H4 (cell line): ENCODE measurements around the gene OR10H3. TPM values are rescaled to one million over a fixed set of nuclear protein-coding genes. Genes with fewer than 3 reads are reported as not detected.
A peak's percentile ranks its signal among the peaks of the same experiment; 100 is the strongest.
"Not testable (repeated sequence)": the region's sequence is repeated elsewhere in the genome, so short reads cannot be mapped to it uniquely, and the experiment has no call there.

Experiments
- DNase-seq: peaks from one replicate; pipeline ENCODE4 v3.0.0-alpha.2; 2015; ENCODE audit warnings: low spot score
- total RNA-seq: library from RNA; depleted of rRNA; stranded (reverse); fragments of >200 nt; shearing (Covaris generic); gene quantifications from 2 replicates; pipeline ENCODE4 v1.2.3, GENCODE V29; 2014; rRNA removed

The OR10H3 gene
- total RNA-seq, 1 experiment from 2014 or later, result not detected

DNA sequence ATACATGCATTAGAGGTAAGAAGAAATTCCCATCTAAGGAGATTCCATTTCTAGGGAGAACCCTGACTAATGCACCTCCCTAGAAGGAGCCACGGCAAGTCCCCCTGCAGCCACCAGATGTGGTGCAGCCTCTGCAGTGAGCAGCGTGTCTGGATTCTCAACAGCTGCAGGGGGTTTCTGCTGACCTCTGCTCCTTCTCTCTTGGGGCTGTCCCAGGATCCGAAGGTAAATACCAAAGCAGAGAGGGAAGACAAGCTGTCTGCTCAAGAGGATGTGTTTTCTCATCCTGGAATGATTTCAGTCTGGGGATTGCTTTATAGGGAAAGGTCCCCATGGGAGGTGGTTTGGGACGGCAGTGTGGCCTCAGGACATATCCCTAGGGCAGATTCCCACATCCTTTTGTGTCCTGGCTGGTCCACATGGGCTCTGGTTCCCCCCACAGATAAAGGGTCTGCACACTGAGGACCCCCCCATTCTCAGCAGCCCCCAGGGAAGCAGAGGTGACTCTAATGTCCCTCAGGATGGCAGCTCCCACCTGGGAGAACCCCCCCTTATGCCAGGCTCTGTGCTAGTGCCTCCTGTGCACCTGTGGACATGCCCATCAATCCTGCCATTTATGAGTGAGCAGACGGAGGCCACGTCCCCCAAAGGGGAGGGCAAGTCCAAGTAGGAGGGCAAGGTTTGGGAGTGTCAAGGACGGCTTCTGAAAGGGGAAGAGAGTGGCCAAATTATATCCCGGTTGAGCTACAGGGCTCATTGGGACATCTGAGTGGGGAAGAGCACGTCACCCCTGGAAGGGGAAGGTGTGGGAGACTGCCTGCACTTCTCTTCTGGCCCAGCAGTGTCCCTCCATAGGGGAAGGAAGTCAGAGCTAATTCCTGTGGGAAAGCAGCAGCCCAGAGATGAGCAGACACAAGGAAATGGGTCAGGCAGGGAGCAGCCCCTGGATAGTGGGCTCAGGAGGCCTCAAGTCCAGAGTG lies 39.5 kb downstream of the OR10H3 start:
- no peak for DNase-seq

DNA sequence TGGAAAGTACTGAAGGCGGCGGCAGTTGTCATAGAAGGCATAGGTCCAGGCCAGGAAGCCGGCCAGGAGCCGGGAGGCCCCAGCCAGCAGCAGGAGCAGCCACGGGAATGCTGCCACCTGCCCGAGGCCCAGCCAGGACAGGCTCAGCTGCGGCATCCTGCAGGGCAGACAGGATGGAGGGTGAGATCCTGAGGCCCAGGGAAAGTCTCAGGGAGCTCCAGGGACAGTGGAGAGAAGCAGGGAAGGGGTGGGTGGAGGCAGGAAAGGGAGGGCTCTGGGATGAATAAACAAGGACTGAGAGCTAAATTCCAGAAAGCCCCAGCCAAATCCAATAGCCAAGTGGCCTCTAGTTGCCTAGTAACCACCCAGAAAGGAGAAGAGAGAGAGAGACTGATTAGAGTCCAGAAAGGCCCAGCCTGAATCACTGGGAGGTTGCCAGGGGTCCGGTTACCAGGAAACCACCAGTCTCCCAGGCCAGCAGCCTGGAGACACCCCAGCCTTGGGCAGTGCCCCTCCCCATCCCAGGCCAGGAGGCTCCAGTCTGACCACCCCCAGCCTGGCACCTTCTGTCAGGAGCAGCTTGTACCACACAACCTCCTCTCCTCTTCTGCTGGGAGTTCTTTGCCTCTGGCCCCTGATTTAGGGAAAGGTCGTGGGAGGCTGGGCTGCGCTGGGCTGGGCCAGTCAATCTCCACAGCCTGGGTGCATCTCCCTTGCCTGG lies 42.1 kb downstream of the OR10H3 start:
- DNase-seq, result peak; percentile 85

DNA sequence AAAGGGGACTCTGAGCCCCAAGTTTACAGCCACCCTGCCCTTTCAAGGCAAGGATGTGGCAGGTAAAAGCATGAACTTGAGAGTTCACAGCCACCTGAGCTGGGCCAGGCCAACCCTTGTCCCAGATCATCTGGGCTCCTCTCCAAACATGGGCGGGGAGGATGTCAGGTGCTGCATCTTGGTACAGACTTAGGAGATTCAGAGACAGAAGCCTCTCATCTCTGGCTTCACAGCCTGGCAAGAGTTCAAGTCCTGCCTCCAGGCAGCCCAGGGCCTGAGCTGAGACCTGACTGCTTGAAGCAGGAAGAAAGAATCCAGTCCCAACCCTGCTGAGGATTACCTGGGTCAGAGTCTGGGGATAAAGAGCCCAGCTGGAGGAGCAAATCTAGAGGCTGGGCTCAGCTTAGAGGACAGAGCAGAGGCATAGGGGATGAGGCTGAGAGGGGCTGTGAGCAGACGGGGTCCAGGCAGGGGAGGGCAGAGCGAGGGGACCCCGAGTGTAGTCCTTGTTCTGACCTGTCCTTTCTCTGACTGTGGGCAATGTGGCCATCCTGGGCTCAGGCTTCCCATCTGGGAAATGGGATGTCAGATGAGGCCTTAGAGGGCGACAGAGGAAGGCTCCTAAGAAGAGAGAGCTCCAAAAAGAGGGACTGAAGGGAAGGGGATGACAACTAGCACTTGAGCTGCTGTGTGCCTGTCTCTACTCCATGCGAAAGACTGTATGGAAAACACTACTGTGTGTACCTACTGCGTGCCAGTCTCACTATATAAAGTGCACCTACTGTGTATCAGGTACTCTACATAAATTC lies 43.0 kb downstream of the OR10H3 start:
- no peak for DNase-seq

DNA sequence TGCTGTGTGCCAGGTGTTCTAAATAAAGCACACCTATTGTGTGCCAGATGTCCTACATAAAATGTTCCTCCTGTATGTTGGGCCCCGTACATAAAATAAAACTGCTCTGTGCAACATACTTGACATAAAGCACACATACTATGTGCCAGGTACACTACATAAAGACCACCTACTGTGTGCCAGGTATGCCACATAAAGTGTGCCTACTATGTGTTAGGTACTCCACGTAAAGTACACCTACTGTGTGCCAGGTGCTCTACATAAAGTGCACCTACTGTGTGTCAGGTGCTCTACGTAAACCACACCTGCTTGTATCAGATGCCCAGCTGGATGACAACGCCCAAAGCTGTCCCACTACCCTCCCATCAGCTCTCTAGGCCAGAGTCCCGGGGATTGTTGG lies 43.9 kb downstream of the OR10H3 start:
- no peak for DNase-seq

DNA sequence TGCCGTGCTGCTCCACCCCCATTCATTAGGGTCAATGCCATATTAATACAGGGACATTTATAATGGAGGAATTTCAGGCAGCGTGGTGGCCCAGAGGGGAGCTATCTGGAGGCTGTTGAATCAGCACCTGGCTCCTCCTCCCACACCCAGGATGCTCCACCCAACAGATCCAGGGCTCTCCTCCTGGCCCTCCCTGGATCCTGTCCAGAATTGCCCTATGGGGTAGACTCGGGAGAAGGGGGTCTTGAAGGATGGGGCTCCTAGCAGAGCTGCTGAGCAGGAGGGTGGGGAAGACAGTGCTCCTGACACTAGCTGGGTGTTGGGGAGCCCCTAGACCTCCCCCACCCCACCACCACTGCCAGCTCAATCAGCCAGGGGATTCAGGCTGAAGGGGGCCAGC lies 44.4 kb downstream of the OR10H3 start:
- DNase-seq, result no peak

DNA sequence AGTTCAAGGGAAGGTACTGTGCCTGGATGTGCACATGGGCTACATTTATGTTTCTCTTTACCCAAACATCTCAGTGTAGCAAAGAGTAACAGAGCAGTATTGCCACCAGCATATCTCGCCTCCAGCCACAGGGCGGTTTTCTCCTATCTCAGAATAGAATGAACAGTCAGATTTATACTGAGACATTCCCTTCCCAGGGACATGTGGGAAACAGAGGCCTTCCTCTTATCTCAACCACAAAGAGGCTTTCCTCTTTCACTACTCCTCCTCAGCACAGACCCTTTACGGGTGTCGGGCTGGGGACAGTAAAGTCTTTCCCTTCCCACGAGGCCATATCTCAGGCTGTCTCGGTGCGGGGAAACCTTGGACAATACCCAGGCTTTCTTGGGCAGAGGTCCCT lies 45.1 kb downstream of the OR10H3 start:
- DNase-seq, result not testable (repeated sequence)

DNA sequence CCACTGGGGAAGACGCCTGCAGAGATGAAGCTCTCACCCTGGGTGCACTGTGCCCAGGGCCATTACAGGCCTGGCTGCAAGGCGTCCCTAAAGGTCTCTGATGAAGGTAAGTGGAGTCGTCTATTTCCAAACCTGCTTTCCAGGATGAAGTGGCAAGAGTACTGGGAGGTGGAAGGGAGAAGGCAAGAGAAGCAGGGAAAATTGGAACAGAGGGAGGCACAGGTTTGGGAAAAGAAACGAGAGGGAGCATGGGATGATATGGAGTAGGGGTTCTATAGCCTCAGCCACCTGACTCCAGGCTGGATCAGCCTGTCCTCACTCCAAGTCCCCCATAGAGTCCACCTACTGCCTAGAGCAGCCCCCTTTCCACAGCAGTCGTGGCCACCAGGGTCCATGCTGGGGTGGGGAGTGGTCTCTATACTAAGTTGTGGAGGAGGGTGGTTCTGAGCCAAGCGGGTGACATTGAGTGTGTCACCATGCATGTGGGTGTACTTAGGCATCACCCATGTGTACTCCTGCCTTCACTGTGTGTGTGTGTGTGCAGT lies 49.9 kb downstream of the OR10H3 start, which contains the start of gene OR10H5:
Gene OR10H5 (plus strand): TSS at position 51 of the 545 bp plus-strand sequence. CDS start 6,388 bp downstream, outside the sequence.
- no peak for DNase-seq

DNA sequence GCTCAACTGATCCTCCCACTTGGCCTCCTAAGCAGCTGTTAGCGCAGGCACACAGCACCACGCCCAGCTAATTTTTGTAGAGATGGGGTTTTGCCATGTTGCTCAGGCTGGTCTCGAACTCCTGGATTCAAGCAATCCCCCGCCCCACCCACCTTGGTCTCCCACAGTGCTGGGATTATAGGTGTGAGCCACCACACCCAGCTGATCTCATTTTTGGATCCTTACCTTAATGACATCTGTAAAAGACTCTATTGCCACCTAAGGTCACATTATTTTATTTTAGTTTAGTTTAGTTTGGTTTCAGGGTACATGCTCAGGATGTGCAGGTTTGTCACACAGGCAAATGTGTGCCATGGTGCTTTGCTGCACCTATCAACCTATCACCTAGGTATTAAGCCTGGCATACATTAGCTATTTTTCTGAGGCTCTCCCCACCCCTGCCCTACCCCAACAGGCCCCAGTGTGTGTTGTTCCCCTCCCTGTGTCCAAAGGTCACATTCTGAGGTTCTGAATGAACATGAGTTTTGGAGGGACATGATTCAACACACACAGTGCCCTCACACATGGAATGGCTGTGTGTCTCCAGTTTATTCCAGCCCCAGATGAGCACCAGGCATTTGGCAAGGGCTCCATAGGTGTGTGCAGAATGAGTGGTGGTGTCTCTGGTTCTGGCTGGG lies 50.9 kb downstream of the OR10H3 start:
- DNase-seq, result no peak

DNA sequence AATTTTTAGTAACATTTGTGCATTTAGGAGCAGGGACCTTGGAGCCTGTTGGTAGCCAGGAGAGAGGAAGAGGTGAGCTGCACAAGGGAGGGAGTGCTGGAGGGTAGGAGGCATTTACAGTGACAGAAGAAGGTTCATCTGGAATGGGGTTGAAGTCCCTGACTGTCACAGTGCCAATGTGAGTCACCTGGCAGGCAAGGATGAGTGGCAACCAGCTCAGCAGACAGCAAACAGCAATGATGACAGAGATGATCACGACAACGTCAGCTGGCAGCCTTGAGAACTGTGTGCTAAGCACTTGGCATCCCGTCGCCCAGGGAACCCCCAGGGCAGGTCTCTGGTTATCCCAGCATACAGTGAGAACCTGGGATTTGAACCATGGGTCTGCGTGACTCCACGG lies 52.3 kb downstream of the OR10H3 start:
- no peak for DNase-seq

Other genes starting within 250 kb of the OR10H3 start
- 0.04 TPM in 2 replicates for gene CYP4F22, start 229.5 kb upstream of the OR10H3 start, total RNA-seq
- gene CYP4F8, start 122.8 kb upstream of the OR10H3 start, total RNA-seq, result not detected in 2 replicates
- gene CYP4F3, start 97.1 kb upstream of the OR10H3 start, total RNA-seq, result 0.08 and 0.17 TPM in 2 replicates
- gene CYP4F12, start 64.9 kb upstream of the OR10H3 start, total RNA-seq, result 3.6 and 6.3 TPM in 2 replicates
- gene OR10H2, start 10.0 kb upstream of the OR10H3 start, total RNA-seq, result not detected in 2 replicates
- not detected in 2 replicates for gene OR10H5, start 49.7 kb downstream of the OR10H3 start, total RNA-seq
- gene OR10H1, start 77.7 kb downstream of the OR10H3 start, total RNA-seq, result not detected in 2 replicates
- gene CYP4F2, start 160.1 kb downstream of the OR10H3 start, total RNA-seq, result 0.70 and 3.8 TPM in 2 replicates
- 17.6 and 18.2 TPM in 2 replicates for gene CYP4F11, start 196.5 kb downstream of the OR10H3 start, total RNA-seq
- not detected in 2 replicates for gene OR10H4, start 211.0 kb downstream of the OR10H3 start, total RNA-seq